Mesothelial cell of epicardium (in vitro differentiated cells): ENCODE results near the gene SLF2. TPM values are rescaled to one million over a fixed set of nuclear protein-coding genes. Genes with fewer than 3 reads are reported as not detected.
A peak's percentile ranks its signal among the peaks of the same experiment; 100 is the strongest.

Experiments
- DNase-seq, 2 experiments: peaks; one replicate each; pipeline ENCODE4 v3.0.0; 2021; ENCODE audit warnings: low spot score in 2 of 2; ENCODE audit not compliant: unreplicated experiment in 2 of 2
- H3K27ac Mint-ChIP-seq: 2 replicates; pipeline ENCODE4 v1.8.0; 2021; ENCODE audit warnings: mixed read lengths
- H3K27me3 Mint-ChIP-seq: 2 replicates; pipeline ENCODE4 v1.8.0; 2021; ENCODE audit warnings: low read depth, mixed read lengths
- H3K36me3 Mint-ChIP-seq: 2 replicates; pipeline ENCODE4 v1.8.0; 2021; ENCODE audit warnings: mixed read lengths
- H3K4me1 Mint-ChIP-seq: 2 replicates; pipeline ENCODE4 v1.8.0; 2021; ENCODE audit warnings: mixed read lengths
- H3K4me3 Mint-ChIP-seq: 2 replicates; pipeline ENCODE4 v1.8.0; 2021; ENCODE audit warnings: mild to moderate bottlenecking, moderate library complexity, mixed read lengths
- H3K9me3 Mint-ChIP-seq: 2 replicates; pipeline ENCODE4 v1.8.0; 2021; ENCODE audit warnings: mixed read lengths
- CTCF ChIP-seq: fragments of 200-600 bp; sonication (generic); IDR thresholded peaks from one replicate; pipeline ENCODE4 v1.5.0; 2021; ENCODE audit warnings: antibody characterized with exemption; ENCODE audit not compliant: unreplicated experiment
- total RNA-seq: library from RNA; stranded (reverse); gene quantifications from 3 replicates; pipeline ENCODE4 v1.2.1, GENCODE V29; 2021

Gene SLF2, protein sequence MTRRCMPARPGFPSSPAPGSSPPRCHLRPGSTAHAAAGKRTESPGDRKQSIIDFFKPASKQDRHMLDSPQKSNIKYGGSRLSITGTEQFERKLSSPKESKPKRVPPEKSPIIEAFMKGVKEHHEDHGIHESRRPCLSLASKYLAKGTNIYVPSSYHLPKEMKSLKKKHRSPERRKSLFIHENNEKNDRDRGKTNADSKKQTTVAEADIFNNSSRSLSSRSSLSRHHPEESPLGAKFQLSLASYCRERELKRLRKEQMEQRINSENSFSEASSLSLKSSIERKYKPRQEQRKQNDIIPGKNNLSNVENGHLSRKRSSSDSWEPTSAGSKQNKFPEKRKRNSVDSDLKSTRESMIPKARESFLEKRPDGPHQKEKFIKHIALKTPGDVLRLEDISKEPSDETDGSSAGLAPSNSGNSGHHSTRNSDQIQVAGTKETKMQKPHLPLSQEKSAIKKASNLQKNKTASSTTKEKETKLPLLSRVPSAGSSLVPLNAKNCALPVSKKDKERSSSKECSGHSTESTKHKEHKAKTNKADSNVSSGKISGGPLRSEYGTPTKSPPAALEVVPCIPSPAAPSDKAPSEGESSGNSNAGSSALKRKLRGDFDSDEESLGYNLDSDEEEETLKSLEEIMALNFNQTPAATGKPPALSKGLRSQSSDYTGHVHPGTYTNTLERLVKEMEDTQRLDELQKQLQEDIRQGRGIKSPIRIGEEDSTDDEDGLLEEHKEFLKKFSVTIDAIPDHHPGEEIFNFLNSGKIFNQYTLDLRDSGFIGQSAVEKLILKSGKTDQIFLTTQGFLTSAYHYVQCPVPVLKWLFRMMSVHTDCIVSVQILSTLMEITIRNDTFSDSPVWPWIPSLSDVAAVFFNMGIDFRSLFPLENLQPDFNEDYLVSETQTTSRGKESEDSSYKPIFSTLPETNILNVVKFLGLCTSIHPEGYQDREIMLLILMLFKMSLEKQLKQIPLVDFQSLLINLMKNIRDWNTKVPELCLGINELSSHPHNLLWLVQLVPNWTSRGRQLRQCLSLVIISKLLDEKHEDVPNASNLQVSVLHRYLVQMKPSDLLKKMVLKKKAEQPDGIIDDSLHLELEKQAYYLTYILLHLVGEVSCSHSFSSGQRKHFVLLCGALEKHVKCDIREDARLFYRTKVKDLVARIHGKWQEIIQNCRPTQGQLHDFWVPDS
- 32.6 to 36.1 TPM (median 35.5 TPM) in 3 replicates for total RNA-seq

DNA sequence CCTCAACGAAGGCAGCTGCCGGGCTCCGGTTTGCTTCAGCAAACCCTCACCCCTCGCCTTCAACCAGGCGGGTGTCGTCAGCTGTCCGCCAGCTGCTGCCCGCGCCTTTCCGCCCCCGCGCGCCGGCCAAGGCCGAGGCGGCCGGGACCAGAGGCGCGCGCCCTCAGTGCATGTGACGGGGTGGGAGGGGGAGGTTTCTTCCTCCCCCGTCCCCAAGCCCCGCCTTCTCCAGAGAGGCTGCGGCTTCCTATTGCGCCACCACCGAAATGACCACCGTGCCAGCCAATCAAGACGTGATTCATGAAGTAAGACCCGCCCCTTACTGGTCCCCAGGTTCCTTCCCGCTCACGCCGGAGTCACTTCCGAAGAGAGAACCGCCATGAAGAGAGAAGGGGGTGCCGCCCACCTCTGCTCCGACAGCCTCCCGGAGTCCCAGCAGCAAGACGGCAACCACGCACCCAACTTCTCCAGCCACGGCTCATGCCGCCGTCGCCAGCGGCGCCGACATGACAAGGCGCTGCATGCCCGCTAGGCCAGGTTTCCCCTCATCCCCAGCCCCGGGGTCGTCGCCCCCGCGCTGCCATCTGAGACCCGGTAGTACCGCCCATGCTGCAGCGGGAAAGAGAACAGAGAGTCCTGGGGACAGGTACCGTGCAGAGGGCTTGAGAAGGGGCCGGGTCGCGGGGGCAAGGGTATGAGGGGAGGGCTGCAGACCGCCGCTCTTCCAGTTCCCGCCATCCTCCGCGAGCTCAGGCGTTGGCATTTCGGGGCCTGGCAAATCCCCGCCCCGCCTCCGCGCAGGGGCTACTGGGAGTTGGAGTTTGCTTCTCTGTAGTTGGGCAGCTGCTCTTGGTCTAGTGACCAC is at the start of gene SLF2:
SLF2 (plus strand) TSS at position 359 of the 865 bp plus-strand sequence; CDS start at position 507, 148 bp downstream.
- Mint-ChIP-seq H3K4me1 (peaks cover 43% of the 10 kb centered on the region), H3K27me3 (no peaks in the 10 kb centered on the region)

DNA sequence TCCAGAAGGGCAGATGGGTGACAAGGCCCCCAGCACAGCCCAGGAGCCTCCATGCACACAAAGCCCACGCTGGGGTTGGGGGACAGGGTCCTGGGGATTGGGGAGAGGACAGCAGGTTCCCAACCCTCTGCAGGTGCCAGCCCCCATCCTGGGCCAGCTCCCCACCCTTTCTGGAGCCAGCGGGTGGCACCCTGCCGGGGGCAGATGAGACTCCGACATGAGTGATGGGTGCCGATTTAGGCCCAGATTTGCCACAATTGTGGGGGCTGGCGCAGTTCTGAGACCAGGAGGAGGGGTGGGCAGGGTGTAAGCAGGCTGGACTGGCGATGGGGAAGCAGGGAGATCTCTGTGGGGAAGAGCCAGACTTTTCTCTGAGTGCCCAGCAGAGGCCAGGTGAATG is 49.3 kb upstream of the SLF2 start:
- Mint-ChIP-seq H3K4me1 (peaks cover 4% of the 10 kb centered on the region), H3K36me3 (no peaks in the 10 kb centered on the region), H3K27me3 (peaks cover 96% of the 10 kb centered on the region), H3K4me3 (no peak overlapping the region), H3K27ac (no peak overlapping the region), H3K9me3 (no peaks in the 10 kb centered on the region)
- DNase-seq, result no peak
- TF ChIP-seq CTCF, result no peak

More for the DNA sequence above, at the start of gene SLF2:
- Mint-ChIP-seq H3K36me3 (peaks cover 8% of the 10 kb centered on the region), H3K27ac (peak within 1 kb of the TSS; percentile 97), H3K4me3 (peak within 1 kb of the TSS; percentile 99), H3K9me3 (no peaks in the 10 kb centered on the region)
- DNase-seq, result peak; percentile 89 to 92
- no peak for TF ChIP-seq CTCF

- no peak for TF ChIP-seq CTCF
- H3K9me3 Mint-ChIP-seq, result no peaks in the 10 kb centered on the region
- H3K36me3 Mint-ChIP-seq, result no peaks in the 10 kb centered on the region
- no peak overlapping the region for H3K4me3 Mint-ChIP-seq
- peaks cover 96% of the 10 kb centered on the region for H3K27me3 Mint-ChIP-seq
- DNase-seq, result no peak
- H3K27ac Mint-ChIP-seq, result no peak overlapping the region
- peaks cover 4% of the 10 kb centered on the region for H3K4me1 Mint-ChIP-seq
Observed at GRCh38 chr10:100864036-100864885, 48.5 kb upstream of the SLF2 start.

- Mint-ChIP-seq H3K9me3 (no peaks in the 10 kb centered on the region), H3K4me3 (no peak overlapping the region), H3K4me1 (peaks cover 4% of the 10 kb centered on the region), H3K27me3 (peaks cover 95% of the 10 kb centered on the region), H3K36me3 (no peaks in the 10 kb centered on the region), H3K27ac (no peak overlapping the region)
- TF ChIP-seq CTCF, result no peak
- no peak for DNase-seq
Observed at GRCh38 chr10:100864978-100865377, 47.8 kb upstream of the SLF2 start.
